HEK293T (cell line): Measurements from ENCODE around the gene LMAN1L.

Experiments used
- SUZ12 ChIP-seq: fragments of 450-650 bp; IDR thresholded peaks from 2 replicates; pipeline ENCODE4 v1.6.1; 2016; ENCODE audit warnings: mild to moderate bottlenecking
- ZNF384 ChIP-seq: fragments of 450-650 bp; IDR thresholded peaks from 2 replicates; pipeline ENCODE4 v1.6.1; 2016

- TF ChIP-seq SUZ12: no peak
- TF ChIP-seq ZNF384: no peak
Observed at GRCh38 chr15:74788683-74789151, 23.9 kb upstream of the LMAN1L start.
